HepG2 (cell line): Measurements from ENCODE around the gene ZKSCAN4. TPM values are rescaled to one million over a fixed set of nuclear protein-coding genes. Genes with fewer than 3 reads are reported as not detected.

Experiments
- ATAC-seq: fragments of 200-7000 bp; cut with Tn5 transposase; 3 replicates; pipeline ENCODE4 v1.9.1; 2020; ENCODE audit warnings: mild to moderate bottlenecking, moderate library complexity
- BruUV-seq: library from RNA; stranded (reverse); fragments of 400-500 nt; replicated peaks from 2 replicates; lab custom pipeline; 2021; lab: Mats Ljungman, UMichigan
- CTCF ChIA-PET: fragments of 300-600 bp; formaldehyde crosslinking; extraction: SDS; loops from one replicate; lab custom pipeline; 2021; ENCODE audit warnings: low total read pairs, inconsistent platforms, low intra/inter-chr PET ratio; lab: Yijun Ruan, JAX
- POLR2A ChIA-PET: fragments of 350-600 bp; sonication (Branson Sonifier 250); formaldehyde crosslinking; loops from one replicate; lab custom pipeline; 2020; ENCODE audit warnings: antibody characterized with exemption, inconsistent platforms; lab: Yijun Ruan, JAX
- DNase-seq: peaks from one replicate; pipeline ENCODE4 v3.0.0-alpha.2; 2015; ENCODE audit warnings: low spot score
- FAIRE-seq: peaks from 3 replicates; lab custom pipeline; 2011; peaks lifted over from hg19 to GRCh38; lab: Jason Lieb, UNC
- H2AFZ ChIP-seq: one replicate; pipeline ENCODE4 v1.6.1; 2011; ENCODE audit warnings: low read length, inconsistent platforms
- H3K27ac ChIP-seq: fragments of 300-600 bp; 3 replicates; pipeline ENCODE4 v1.8.0; 2011; ENCODE audit warnings: mixed run types, mild to moderate bottlenecking, mixed read lengths, low read length, inconsistent platforms; ENCODE audit not compliant: insufficient read depth; ENCODE audit errors: extremely low read length
- H3K27me3 ChIP-seq, 2 experiments: fragments of 200-600 bp in 1 of 2; 2 replicates in 1 of 2; 3 replicates in 1 of 2; pipeline versions ENCODE4 v1.6.0 to v1.8.0; 2011; ENCODE audit warnings: low read length in 2 of 2, mild to moderate bottlenecking in 2 of 2, moderate library complexity in 2 of 2, inconsistent platforms in 1 of 2; ENCODE audit not compliant: insufficient read depth in 2 of 2, control insufficient read depth in 1 of 2
- H3K36me3 ChIP-seq, 2 experiments: fragments of 200-600 bp in 1 of 2; replicated peaks in 1 of 2; 2 replicates in 1 of 2; 3 replicates in 1 of 2; pipeline versions ENCODE4 v1.5.1 to v1.8.0; 2011; ENCODE audit warnings: low read length in 2 of 2, inconsistent platforms in 1 of 2; ENCODE audit not compliant: insufficient read depth in 2 of 2, control insufficient read depth in 1 of 2
- H3K4me1 ChIP-seq: 2 replicates; pipeline ENCODE4 v1.5.1; 2012; ENCODE audit warnings: low read length, inconsistent platforms; ENCODE audit not compliant: insufficient read depth
- H3K4me2 ChIP-seq: 2 replicates; pipeline ENCODE4 v1.6.0; 2011; ENCODE audit warnings: low read depth, low read length, inconsistent platforms
- H3K4me3 ChIP-seq, 3 experiments: fragments of 200-600 bp in 1 of 3; sonication (generic), shearing (Covaris generic) in 1 of 3; replicated peaks in 1 of 3; 2 replicates each; pipeline ENCODE4 v1.5.1; 2011 to 2016; ENCODE audit warnings: low read length in 3 of 3, inconsistent platforms in 2 of 3, low read depth in 2 of 3, mild to moderate bottlenecking in 2 of 3, control low read depth in 1 of 3, mixed read lengths in 1 of 3; ENCODE audit not compliant: insufficient read depth in 1 of 3
- H3K79me2 ChIP-seq: one replicate; pipeline ENCODE4 v1.6.1; 2011; ENCODE audit warnings: low read length, inconsistent platforms; ENCODE audit not compliant: insufficient read depth
- H3K9ac ChIP-seq: 2 replicates; pipeline ENCODE4 v1.6.0; 2011; ENCODE audit warnings: mild to moderate bottlenecking, low read depth, low read length, inconsistent platforms; ENCODE audit not compliant: insufficient read depth
- H3K9me3 ChIP-seq: 2 replicates; pipeline ENCODE4 v1.5.1; 2012; ENCODE audit warnings: mild to moderate bottlenecking, low read length
- H4K20me1 ChIP-seq: 2 replicates; pipeline ENCODE4 v1.6.0; 2011; ENCODE audit warnings: inconsistent platforms, mild to moderate bottlenecking, low read length, moderate library complexity; ENCODE audit not compliant: insufficient read depth
- CBX2 ChIP-seq, 2 experiments: fragments of 200-600 bp in 1 of 2; sonication (generic); formaldehyde crosslinking in 1 of 2; IDR thresholded peaks; 2 replicates each; pipeline versions ENCODE4 v1.7.0 to v1.8.1; 2018 to 2022; ENCODE audit warnings: low read depth in 2 of 2, low read length in 1 of 2, mild to moderate bottlenecking in 1 of 2, missing genetic modification reagents in 1 of 2
- ELF3 ChIP-seq: IDR thresholded peaks from 2 replicates; pipeline ENCODE4 v1.6.1; 2016; ENCODE audit warnings: missing genetic modification reagents, missing compliant biosample characterization
- GRHL1 ChIP-seq: sonication (generic); formaldehyde crosslinking; conservative IDR thresholded peaks from 2 replicates; pipeline ENCODE4 v1.8.0; 2022; ENCODE audit warnings: missing genetic modification reagents
- THRA ChIP-seq: sonication (generic); formaldehyde crosslinking; IDR thresholded peaks from 2 replicates; pipeline ENCODE4 v1.4.0; 2020; ENCODE audit warnings: missing genetic modification reagents, borderline replicate concordance
- TRIM24 ChIP-seq: sonication (generic); formaldehyde crosslinking; IDR thresholded peaks from 2 replicates; pipeline ENCODE4 v1.8.0; 2022; ENCODE audit warnings: mild to moderate bottlenecking, missing genetic modification reagents
- ZNF619 ChIP-seq: sonication (generic); formaldehyde crosslinking; IDR thresholded peaks from 2 replicates; pipeline ENCODE4 v1.4.0; 2020; ENCODE audit warnings: mild to moderate bottlenecking, missing genetic modification reagents
- WGBS: methylation state at CpG from one replicate; pipeline ENCODE4 v1.1.6; 2017; ENCODE audit warnings: low lambda C conversion rate; 5-methylcytosine and 5-hydroxymethylcytosine counted together
- in situ Hi-C: cut with HindIII; loops from 2 replicates; pipeline ENCODE4 v1.10.0; 2017; ENCODE audit warnings: low pct_unique_long_range_greater_than_20kb; ENCODE audit not compliant: extremely low pct_ligation_motif_present
- intact Hi-C: fragments of 100-400 bp; cut with micrococcal nuclease; formaldehyde crosslinking; loops from one replicate; pipeline ENCODE4 v1.10.0; 2022; ENCODE audit not compliant: unreplicated experiment
- polyA plus RNA-seq, 8 experiments: library from polyadenylated mRNA; depleted of rRNA in 3 of 8; stranded (reverse) in 7 of 8; unstranded in 1 of 8; fragments of >200 nt; fragmentation: Illumina TruSeq in 4 of 8; extraction: Trizol in 4 of 8; gene quantifications; 2 replicates each; pipeline versions ENCODE4 v1.2.1 to v1.2.3, GENCODE V29; 2011 to 2016; ENCODE audit warnings: low read depth in 4 of 8, missing spikeins in 1 of 8, mixed read lengths in 1 of 8; ENCODE audit not compliant: insufficient read depth in 1 of 8
- total RNA-seq, 5 experiments: library from RNA; depleted of rRNA; stranded (reverse); fragments of >200 nt; fragmentation: Illumina TruSeq; extraction: Trizol; gene quantifications; 2 replicates each; pipeline ENCODE4 v1.2.3, GENCODE V29; 2016; ENCODE audit warnings: low read depth in 1 of 5

ZKSCAN4 gene
- total and polyA plus RNA-seq, 2 of the 13 experiments (the other 11 are each of a cell fraction or from before 2014, with no cell fraction given): 2.9 to 7.8 TPM

GRCh38 chr6:28209753-28210535 lies 42.1 kb downstream of the ZKSCAN4 start:
- Histone ChIP-seq H3K4me1 (peaks cover 36% of the 10 kb centered on the region), H3K79me2 (no peaks in the 10 kb centered on the region), H3K9me3 (no peaks in the 10 kb centered on the region), H3K27ac (no peak overlapping the region), H4K20me1 (no peaks in the 10 kb centered on the region), H3K9ac (no peak overlapping the region), H3K36me3 (no peaks in the 10 kb centered on the region), H3K4me2 (no peak overlapping the region), H3K4me3 (no peak overlapping the region), H3K27me3 (peaks cover 10 to 40% of the 10 kb centered on the region in 2 experiments), H2AFZ (no peak overlapping the region)
- DNase-seq (no peak), ATAC-seq (no peak), FAIRE-seq (no peak)
- in situ Hi-C loops (no loop called here), intact Hi-C loops (no loop called here)
- ChIA-PET POLR2A (interaction anchor here (2.3 kb wide), 1 partner anchor 68 kb away, joined by 7 read pairs; the partner anchor contains the start of gene ZKSCAN8), CTCF (no interaction called here)
- WGBS: 27% methylated on average over 7 of the region's 7 CpGs
- TF ChIP-seq THRA (CRISPR knock-in tag) (no peak), ZNF619 (no peak), ELF3 (CRISPR knock-in tag) (no peak), TRIM24 (CRISPR knock-in tag) (no peak)
- no TSS peak for BruUV-seq

GRCh38 chr6:28208111-28208659 lies 43.9 kb downstream of the ZKSCAN4 start:
- H3K36me3 ChIP-seq: no peaks in the 10 kb centered on the region
- H3K4me3 ChIP-seq: peak overlapping the region in 1 of 3 experiments; percentile 66; a peak in 2 of 6 replicates
- intact Hi-C loops: no loop called here
- H3K4me2 ChIP-seq: peak overlapping the region; percentile 68
- POLR2A ChIA-PET: no interaction called here
- BruUV-seq: no TSS peak
- H2AFZ ChIP-seq: no peak overlapping the region
- TF ChIP-seq GRHL1 (no peak), CBX2 (IDR thresholded peaks at IDR 0.05; ENCODE audit: low read depth, low read length) (0 out of 2 replicates have a peak, but pooled peaks have one; percentile 68), CBX2 (CRISPR knock-in tag; IDR thresholded peaks at IDR 0.05; ENCODE audit: low read depth) (no peak; the same call in 1 of the 2 replicates)
- TF ChIP-seq, all 625 proteins: peak for 1
- Histone ChIP-seq H3K9ac (no peak overlapping the region), H3K27me3 (peaks cover 10 to 40% of the 10 kb centered on the region in 2 experiments), H3K27ac (no peak overlapping the region), H3K4me1 (peaks cover 30% of the 10 kb centered on the region), H4K20me1 (no peaks in the 10 kb centered on the region), H3K79me2 (no peaks in the 10 kb centered on the region), H3K9me3 (no peaks in the 10 kb centered on the region)
- DNase-seq (no peak), FAIRE-seq (no peak), ATAC-seq (no peak)
- CTCF ChIA-PET: no interaction called here
- WGBS: 59% methylated on average over 23 of the region's 23 CpGs
- in situ Hi-C loops: no loop called here
